NCI-H460 (cell line): Measurements from ENCODE around the gene AQP5. TPM values are rescaled to one million over a fixed set of nuclear protein-coding genes. Genes with fewer than 3 reads are reported as not detected.
"Not testable (repeated sequence)": the region's sequence is repeated elsewhere in the genome, so short reads cannot be mapped to it uniquely, and the experiment has no call there.

Experiments used
- DNase-seq: peaks from one replicate; pipeline ENCODE4 v3.0.0-alpha.2; 2016; ENCODE audit warnings: low read depth; ENCODE audit errors: extremely low read depth
- total RNA-seq: library from RNA; depleted of rRNA; stranded (reverse); fragments of >200 nt; shearing (Covaris generic); gene quantifications from 2 replicates; pipeline ENCODE4 v1.2.3, GENCODE V29; 2014

The AQP5 gene
- total RNA-seq, 1 experiment from 2014 or later = not detected

GRCh38 chr12:49976557-49976956 lies 14.9 kb downstream of the AQP5 start:
- DNase-seq = no peak

DNA sequence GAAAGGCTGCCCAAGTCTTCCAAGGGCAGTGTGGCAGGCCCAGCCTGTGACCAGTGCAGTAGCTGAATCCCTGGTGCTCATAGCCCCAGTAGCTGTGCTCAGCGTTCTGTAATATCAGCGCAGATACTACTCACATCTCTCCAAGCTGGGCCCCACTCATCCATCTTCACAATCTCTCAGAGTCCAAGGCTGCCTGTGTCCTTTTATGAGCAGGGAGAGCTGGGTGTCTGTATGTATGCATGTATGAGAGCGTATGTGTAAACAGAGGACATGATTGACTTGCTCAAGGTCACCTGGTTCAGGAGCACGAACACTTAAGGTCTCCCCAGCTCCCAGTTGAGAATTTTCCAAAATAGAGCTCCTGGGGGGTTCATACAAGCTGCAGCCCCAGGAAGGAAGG lies 16.5 kb downstream of the AQP5 start:
- no peak for DNase-seq

GRCh38 chr12:49979016-49979586 lies 17.4 kb downstream of the AQP5 start:
- no peak for DNase-seq

DNA sequence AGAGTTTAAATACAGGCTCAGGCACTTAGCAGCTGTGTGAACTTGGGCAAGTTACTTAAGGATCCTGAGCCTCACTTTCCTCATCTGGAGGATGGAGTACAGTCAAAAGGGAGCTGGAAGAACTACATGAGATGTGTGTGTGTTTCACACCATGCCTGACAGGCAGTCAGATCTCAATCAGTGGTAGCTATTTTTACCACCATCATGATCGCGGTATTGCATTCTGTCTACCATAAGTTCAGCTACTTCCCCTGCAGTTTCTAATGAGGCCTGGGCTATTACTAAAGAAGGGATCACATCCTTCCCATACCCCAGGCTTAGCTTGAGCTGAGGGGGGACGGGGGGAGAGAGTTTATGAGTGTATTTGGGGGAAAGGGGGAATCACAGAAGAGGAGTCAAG lies 18.1 kb downstream of the AQP5 start:
- DNase-seq = no peak

DNA sequence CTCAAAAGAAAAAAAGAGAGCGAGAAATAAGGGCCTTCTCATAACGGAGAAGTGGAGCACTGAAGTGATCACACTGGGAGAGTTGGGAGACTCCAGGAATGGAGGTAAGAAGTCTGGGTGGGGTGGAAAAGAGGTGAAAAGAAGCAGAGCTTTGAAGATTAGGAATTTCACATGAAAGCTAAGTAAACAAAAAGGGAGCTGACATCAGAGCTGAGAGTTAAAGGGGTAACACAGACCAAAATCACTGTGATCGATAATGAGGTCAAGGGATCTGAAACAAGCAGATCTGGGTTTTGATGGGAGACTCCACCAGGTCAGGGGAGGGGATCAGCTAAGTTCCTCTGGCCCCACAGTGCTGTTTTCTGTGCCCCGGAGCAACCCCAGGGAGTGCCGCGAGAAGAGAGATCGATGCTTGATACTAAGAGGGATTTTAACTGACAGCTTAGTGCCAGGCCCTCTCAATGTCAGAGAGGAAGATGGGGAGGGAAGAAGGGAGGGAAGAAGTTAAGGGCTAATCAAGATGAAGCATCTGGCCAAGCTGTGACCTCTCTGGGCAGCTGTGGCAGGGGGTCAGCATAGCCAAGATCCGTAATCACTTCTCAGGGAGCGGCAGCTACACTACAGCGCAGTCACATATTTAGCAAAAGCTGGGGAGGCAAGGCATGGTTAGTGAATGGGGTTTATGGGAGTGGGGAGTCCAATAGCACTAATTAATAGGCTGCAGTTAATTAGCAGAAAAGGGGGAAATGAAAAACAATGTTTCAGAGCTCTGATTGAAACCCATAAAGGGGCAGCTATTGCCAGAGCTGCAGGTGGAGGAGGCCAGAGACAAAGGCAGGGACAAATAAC lies 19.1 kb downstream of the AQP5 start:
- no peak for DNase-seq

GRCh38 chr12:49982246-49983087 lies 20.8 kb downstream of the AQP5 start:
- no peak for DNase-seq

DNA sequence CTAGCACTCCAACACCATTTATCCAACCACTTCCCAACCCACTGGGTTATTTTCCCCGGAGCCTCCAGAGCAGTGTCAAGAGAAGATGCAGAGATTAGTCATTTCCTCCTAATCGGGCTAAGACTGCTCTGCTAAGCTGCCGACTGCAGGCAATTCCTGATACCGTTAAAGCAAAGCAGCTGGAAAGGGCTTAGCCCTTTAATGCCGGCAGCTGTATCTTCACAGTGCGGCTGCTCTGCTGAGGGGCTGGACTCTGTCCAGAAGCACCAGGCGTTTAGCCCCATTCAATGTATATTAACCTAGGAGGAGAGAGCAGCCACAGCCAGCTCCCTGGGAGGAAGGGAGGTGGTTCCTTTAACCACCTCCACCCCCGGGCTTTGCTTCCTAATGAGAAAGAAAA lies 22.2 kb downstream of the AQP5 start:
- no peak for DNase-seq

- DNase-seq = no peak
Observed at GRCh38 chr12:49984476-49985359, 23.0 kb downstream of the AQP5 start.

- no peak for DNase-seq
Observed at GRCh38 chr12:49985981-49986380, 24.3 kb downstream of the AQP5 start.

- not testable (repeated sequence) for DNase-seq
Observed at GRCh38 chr12:49986476-49986875, 24.8 kb downstream of the AQP5 start.

DNA sequence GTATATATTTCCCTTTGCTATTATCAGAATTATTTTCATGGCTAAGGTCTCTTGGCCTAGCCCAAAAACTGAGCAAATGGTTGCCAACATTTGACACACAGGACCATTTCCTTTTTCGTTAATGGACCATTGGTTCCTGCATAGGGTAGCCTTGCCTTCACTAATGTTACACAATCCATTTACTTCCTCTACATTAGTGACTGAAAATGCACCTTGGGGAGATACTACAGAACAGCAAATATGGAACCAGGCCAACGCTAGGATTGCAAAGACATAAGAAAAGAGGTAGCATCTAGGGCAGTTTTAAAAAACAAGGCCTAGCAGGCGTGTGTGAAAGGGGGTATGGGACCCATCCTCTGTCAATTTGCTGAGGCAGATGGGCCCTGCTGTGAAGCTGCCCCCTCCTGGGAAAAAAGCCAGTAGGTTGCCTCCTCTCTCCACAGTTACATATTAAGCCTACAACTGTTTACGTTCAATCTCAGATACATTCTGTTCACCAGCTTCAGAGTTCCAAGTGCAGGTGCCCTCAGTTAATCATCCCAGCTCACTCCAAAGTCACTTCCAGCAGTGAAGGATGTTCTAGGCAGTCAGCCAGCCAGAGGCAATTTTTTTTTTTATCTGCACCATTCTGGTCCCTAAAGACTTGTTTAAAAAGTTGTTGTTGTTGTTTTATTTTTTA lies 26.1 kb downstream of the AQP5 start:
- DNase-seq = no peak

DNA sequence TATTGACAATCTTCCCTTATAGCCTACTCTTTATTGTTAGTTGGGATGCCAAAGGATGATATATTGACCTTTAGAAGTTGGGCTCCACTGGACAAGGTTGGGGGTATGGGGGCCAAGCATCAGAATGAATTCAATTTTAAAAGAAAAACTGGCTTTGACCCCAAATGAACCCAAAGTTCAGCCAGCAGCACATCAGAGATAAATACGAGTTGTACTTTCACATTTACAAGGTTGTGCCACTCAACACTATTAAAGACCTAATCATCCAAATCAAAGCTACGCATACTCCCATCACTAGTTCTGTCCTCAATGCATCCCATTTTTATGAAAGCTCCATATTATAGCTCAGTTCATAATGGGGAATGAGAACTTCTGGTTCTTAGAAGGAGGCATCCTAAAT lies 27.7 kb downstream of the AQP5 start:
- DNase-seq = not testable (repeated sequence)

- no peak for DNase-seq
Observed at GRCh38 chr12:49990273-49990672, 28.6 kb downstream of the AQP5 start.

DNA sequence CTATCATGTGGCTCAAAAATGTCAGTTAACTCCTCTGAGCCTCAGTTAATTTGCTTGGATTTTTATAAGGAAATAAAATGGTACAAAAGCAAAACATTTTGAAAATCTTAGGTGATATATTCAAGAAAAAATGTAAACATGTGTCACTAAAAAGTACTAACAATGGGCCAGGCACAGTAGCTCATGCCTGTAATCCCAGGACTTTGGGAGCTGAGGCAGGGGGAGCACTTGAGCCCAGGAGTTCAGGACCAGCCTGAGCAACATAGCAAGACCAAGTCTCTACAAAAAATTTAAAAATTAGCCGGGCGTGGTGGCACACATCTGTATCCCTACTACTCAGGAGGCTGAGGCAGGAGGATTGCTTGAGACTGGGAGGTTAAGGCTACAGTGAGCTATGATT lies 36.8 kb downstream of the AQP5 start:
- no peak for DNase-seq

DNA sequence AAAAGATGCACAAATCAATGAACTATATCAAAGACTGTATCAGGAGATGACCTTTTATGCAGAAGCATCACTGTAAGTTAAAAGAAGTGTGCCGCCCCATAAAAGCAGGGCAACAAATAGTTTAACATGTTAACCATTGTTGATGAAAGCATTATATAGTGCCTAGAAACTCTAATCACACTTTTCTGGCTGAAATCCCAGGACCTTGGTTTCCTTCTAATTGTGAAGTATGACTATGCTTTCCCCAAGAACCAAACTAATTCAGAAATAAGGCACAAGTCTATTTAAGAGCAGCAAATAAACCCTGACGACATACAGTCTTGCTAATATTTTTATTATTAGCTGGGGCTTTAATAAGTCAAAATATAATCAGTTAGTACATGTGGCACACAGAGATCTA lies 41.9 kb downstream of the AQP5 start:
- DNase-seq = no peak

- DNase-seq = no peak
Observed at GRCh38 chr12:50004696-50005095, 43.0 kb downstream of the AQP5 start.

GRCh38 chr12:50005175-50005574 lies 43.5 kb downstream of the AQP5 start:
- no peak for DNase-seq

DNA sequence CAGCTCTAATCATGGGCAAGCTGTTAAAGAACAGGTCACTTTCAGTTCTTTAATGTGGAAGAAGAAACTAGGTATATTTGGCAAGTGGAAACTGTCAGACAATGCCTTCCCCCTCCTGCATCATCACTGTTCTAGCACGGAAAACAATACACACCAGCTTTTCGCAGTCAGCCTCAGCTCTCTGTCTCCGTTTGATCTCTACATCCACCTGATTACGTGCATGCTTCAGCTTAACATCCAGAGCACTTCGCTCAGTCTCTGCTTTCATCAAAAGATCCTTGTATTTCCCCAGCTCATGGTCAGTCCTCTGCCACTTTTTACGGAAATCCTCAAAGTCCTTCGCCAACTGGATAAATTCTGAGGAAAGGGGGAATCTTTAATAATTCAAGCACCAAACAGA lies 44.6 kb downstream of the AQP5 start:
- no peak for DNase-seq

- DNase-seq = no peak
Observed at GRCh38 chr12:50006754-50007442, 45.2 kb downstream of the AQP5 start.
